ENCODE data around the gene NAB2. TPM values are rescaled to one million over a fixed set of nuclear protein-coding genes. Genes with fewer than 3 reads are reported as not detected.

NAB2 gene
- total and polyA plus RNA-seq, 12 donors, result 9.5 to 20.2 (median 13.1) TPM

GRCh38 chr12:57090490-57090889, 1.6 kb downstream of the NAB2 start:
- peaks cover 19 to 84% (median 58%) of the 10 kb centered on the region in 9 donors for H3K4me1 ChIP-seq

GRCh38 chr12:57090924-57091637, 2.2 kb downstream of the NAB2 start:
- no peaks in the 10 kb centered on the region for H3K27me3 ChIP-seq

More at GRCh38 chr12:57090490-57090889, 1.6 kb downstream of the NAB2 start:
- peaks cover 0 to 45% (median 23%) of the 10 kb centered on the region in 9 donors for H3K36me3 ChIP-seq
- intact Hi-C loops (cut with DNase I), result loop anchor here in 1 of 10 donors (2.0 kb wide), 1 partner anchor 20 kb away; the partner anchor contains the start of gene STAT6
- peak overlapping the region; percentile 65 to 99 (median 88) for H3K4me3 ChIP-seq
- 54 to 61% methylated on average over 6 of the region's 6 CpGs for WGBS, 2 donors
- no peak for DNase-seq
- TF ChIP-seq CTCF (IDR thresholded peaks at IDR 0.05), result no peak
- no peaks in the 10 kb centered on the region for H3K9me3 ChIP-seq
- H3K27me3 ChIP-seq, result no peaks in the 10 kb centered on the region
- no peak for ATAC-seq
- peak overlapping the region; percentile 90 to 100 (median 98) for H3K27ac ChIP-seq

GRCh38 chr12:57091638-57092528, 3.0 kb downstream of the NAB2 start:
- no peaks in the 10 kb centered on the region for H3K9me3 ChIP-seq
- no peak for ATAC-seq
- H3K27ac ChIP-seq, result peak overlapping the region in 2 of 10 donors; percentile 76 to 99
- H3K27me3 ChIP-seq, result no peaks in the 10 kb centered on the region
- H3K36me3 ChIP-seq, result peaks cover 0 to 59% (median 35%) of the 10 kb centered on the region in 9 donors
- H3K4me1 ChIP-seq, result peaks cover 19 to 70% (median 50%) of the 10 kb centered on the region in 9 donors
- peak overlapping the region in 3 of 10 donors; percentile 80 to 93 (median 92) for H3K4me3 ChIP-seq
- TF ChIP-seq CTCF (IDR thresholded peaks at IDR 0.05), result no peak
- no peak for DNase-seq
- intact Hi-C loops (cut with DNase I), result loop anchor here in 2 of 10 donors (2.0 kb wide), 2 partner anchors 17 to 19 kb away; partner anchors contain the start of gene STAT6 (in 1 of the 2)
- 78 to 83% methylated on average over 25 of the region's 25 CpGs for WGBS, 2 donors

More at GRCh38 chr12:57090924-57091637, 2.2 kb downstream of the NAB2 start:
- Histone ChIP-seq H3K9me3 (no peaks in the 10 kb centered on the region), H3K4me1 (peaks cover 19 to 78% (median 53%) of the 10 kb centered on the region in 9 donors), H3K4me3 (peak overlapping the region in 9 of 10 donors; percentile 68 to 99 (median 88)), H3K27ac (peak overlapping the region in 9 of 10 donors; percentile 90 to 100 (median 99)), H3K36me3 (peaks cover 0 to 50% (median 29%) of the 10 kb centered on the region in 9 donors)
- peak in 2 of 9 donors; percentile 8 to 18 for TF ChIP-seq CTCF (IDR thresholded peaks at IDR 0.05)
- intact Hi-C loops (cut with DNase I), result loop anchor here in 1 of 10 donors (2.0 kb wide), 1 partner anchor 20 kb away; the partner anchor contains the start of gene STAT6
- DNase-seq (no peak), ATAC-seq (no peak)
- 68 to 76% methylated on average over 22 of the region's 22 CpGs for WGBS, 2 donors

DNA sequence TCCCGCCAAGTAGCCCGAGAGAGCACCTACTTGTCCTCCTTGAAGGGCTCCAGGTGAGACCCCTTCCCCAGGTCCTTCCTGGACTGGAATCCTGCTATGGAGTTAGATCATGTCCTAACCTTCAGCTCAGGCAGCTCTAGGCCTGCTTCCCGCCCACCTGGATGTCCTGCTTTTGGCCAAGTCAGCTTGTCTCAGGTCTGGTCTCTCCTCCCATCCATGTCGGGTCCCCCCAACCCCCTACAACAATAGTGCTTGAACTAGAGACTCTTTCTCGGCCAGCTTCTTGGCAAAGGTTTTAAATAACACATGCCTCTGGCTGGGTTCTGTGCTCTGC, 3.6 kb downstream of the NAB2 start:
- no peak overlapping the region for H3K4me3 ChIP-seq
- peaks cover 19 to 68% (median 50%) of the 10 kb centered on the region in 9 donors for H3K4me1 ChIP-seq
- H3K27ac ChIP-seq, result peak overlapping the region in 4 of 10 donors; percentile 8 to 76 (median 48)
- no peak for TF ChIP-seq CTCF (IDR thresholded peaks at IDR 0.05)
- H3K36me3 ChIP-seq, result peaks cover 0 to 65% (median 37%) of the 10 kb centered on the region in 9 donors
- no peak for DNase-seq
- H3K9me3 ChIP-seq, result no peaks in the 10 kb centered on the region
- 83 to 87% methylated on average over 5 of the region's 5 CpGs for WGBS, 2 donors
- H3K27me3 ChIP-seq, result no peaks in the 10 kb centered on the region
- intact Hi-C loops (cut with DNase I), result loop anchor here in 1 of 10 donors (2.0 kb wide), 1 partner anchor 16 kb away; no protein-coding TSS in a partner anchor
- ATAC-seq, result no peak

Measured in heart right ventricle (tissue), 16 donors.